ACHN (cell line): ENCODE data around the gene RASSF9.

ENCODE experiments used
- DNase-seq: peaks from one replicate; pipeline ENCODE4 v3.0.0-alpha.2; 2015
- in situ Hi-C: cut with HindIII; loops from 2 replicates; pipeline ENCODE4 v1.10.0; 2017; ENCODE audit warnings: low sequenced_read_pairs, low pct_ligation_motif_present, low pct_unique_long_range_greater_than_20kb

RASSF9 gene

DNA sequence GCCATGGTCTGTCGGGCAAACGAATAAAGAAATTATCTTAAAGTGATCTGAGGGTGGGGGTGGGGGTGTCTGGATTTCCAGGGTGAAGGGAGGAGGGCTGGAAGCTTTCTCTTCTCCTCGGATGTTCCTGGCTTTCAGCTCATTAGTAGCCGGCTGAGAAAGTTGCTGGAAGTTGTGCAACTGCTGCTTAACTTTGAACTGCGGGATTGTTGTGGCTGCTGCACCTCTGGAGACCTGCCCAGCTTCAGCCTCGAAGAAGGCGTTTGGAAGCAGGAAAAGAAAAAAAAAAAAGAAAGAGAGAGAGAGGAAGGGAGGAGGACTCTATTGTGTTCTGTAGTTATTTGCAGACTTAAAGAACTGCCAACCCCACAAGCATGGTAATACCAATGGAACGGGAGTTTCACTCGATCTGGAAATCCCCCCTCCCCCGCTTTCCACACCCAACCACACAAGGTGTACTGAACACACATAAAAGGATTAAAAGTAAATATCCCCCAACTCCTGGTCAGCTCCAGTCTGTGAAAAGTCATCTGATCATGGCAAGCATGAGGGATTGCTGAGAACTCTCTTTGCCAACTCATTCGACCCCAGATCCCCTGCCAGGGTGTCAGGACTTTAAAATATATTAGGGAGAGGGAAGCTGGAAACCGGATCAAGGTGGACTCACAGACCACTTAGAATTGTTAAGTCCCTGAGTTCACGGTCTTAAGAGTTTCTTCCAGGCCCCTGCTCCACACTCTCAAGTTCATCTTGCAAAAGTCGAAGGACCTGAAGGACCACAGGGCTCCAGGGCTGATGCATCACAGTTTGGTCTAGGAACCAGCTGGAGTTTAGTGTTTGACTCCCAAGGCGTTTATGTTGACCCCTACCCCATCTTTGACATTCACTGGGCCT, at the start of gene RASSF9:
Gene RASSF9 (minus strand): TSS at position 213 of the 894 bp plus-strand sequence. CDS start 208 bp downstream, at position 5.
- DNase-seq: peak; percentile 51

DNA sequence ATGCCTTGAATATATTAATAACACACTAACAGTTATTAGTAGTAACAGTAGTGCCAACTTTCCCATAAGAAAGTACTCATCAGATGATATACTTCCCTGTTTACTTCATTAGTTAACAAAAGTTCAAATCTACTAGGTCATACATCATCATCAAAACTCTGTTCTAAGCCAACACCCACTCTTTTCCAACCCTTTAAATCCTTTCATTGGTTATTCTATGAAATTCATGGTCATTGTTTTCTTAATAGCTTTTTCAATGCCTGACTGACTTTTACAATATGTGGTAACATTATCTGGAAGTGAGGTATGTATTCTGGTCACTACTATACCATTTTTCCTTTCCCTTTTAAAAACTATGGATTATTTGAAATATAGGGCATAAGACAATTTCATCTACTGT, 47.6 kb upstream of the RASSF9 start:
- DNase-seq: no peak
- in situ Hi-C loops: no loop called here

More for the DNA sequence above, at the start of gene RASSF9:
- in situ Hi-C loops: no loop called here

DNA sequence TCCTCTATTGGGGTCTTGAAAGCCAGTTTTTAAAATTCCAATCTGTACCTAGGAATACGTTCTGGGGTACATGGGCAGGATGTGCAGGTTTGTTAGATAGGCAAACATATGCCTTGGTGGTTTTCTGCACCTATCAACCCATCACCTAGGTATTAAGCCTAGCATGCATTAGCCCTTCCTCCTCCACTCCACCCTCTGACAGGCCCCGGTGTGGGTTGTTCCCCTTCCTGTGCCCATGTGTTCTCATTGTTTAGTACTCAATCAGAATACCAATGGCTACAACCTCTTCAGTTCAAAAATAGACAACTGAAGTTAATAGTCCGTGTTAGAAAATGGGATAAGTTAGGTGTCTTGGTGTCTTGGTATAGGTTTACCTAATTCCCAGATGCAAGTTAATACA, 41.2 kb upstream of the RASSF9 start:
- no peak for DNase-seq
- in situ Hi-C loops: no loop called here

DNA sequence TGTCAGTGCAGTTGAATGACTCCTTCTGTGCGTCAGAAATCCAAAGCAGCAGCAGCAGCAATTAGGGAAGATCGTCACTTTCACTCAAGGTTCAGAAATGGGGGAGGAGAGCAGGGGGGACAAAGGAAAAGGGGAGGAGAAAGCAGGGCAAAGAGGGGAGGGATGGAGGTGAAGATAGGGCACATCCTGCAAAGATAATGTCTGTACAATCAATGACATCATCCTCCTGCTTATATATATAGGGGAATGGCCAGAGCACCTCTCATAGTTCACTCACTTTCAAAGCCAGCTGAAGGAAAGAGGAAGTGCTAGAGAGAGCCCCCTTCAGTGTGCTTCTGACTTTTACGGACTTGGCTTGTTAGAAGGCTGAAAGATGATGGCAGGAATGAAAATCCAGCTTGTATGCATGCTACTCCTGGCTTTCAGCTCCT, 37.8 kb upstream of the RASSF9 start, which contains the start of gene NTS:
Gene NTS (plus strand): TSS at position 265 of the 431 bp plus-strand sequence. CDS start 109 bp downstream, at position 374.
- DNase-seq: peak; percentile 54
- in situ Hi-C loops: loop anchor here (25.0 kb wide), 1 partner anchor 387 kb away; no protein-coding TSS in a partner anchor

DNA sequence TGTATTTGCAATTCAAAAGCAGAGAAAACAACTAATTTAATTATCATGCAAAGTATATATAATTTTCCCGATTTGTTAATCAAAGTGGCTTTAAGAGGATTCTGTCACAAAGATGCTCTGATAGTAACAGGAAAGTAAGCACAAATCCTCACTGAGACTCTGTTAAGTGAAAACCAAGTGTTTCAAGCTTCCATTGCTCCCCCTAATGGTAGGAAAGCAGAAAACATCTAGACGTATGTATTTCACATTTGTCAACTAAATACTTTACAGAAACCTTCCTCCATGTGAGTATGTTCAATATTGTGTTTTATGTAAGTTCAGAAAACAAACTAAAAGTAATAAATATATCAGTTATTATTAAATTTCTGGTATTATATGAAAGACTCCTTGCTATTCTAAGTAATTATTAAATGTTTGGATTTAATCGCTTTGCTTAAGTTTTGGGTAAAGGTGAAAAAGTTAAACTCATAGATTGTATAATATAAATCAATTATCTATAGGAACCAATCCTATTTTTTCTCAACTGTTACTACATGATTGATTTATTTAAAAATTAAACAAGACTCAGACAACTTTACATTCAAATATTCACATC, 36.4 kb upstream of the RASSF9 start:
- in situ Hi-C loops: loop anchor here (25.0 kb wide), 1 partner anchor 385 kb away; no protein-coding TSS in a partner anchor
- DNase-seq: peak; percentile 83

DNA sequence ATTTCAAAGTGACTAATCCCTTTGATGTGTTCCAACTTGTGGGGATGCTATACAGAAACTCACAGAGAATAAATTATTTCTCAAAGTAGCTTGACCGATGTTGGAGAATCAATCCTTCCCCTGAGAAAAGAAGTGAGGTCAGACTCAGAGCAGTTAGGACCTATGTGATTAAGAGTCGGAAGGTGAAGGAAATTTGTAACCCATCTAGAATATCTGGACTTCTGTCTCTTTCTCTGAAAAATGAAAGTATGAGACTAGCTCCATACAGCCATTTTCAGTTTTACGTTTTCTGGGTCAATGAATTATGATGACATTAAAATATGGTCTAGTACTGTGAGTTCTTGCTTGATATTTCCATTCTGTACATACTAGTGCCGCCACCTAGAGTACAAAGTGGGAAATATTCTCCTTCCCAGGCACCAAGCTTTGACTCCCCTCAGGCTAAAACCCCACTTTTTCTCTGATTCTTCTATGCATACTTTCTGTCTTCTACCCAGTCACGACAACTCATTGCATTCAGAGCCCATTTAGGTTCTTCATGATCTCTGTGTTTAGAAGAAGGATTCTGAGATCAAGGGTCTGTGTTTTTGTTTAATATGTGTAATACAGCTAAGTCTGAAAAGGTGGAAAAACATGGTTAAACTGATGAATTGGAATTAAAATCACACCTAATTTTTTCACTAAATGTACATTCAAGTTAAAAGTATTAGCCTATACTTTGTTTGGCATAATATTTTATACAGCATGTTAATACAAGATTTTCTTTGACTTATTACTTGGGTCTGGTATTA, 31.0 kb upstream of the RASSF9 start:
- DNase-seq: peak; percentile 71
- in situ Hi-C loops: loop anchor here (25.0 kb wide), 1 partner anchor 380 kb away; no protein-coding TSS in a partner anchor

DNA sequence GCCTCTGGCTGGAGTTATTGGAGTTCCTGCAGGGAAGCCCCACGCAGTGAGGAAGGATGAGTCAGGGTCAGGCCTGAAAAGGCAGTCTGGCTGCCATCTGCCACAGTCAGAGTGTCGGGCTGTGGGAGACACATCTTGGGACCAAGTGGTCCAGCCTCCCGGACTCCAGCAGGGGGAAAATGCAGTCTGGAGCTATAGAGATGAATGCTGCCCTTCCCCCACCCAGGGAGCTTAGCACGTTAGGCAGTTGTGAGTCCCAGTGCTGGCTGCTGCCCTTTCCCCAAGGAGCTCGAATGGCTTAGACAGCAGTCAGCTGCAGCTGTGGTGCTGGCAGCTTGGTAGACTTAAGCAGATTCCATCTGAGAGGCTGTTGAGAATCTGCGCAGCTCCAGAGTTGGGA, 29.7 kb upstream of the RASSF9 start:
- DNase-seq: no peak

DNA sequence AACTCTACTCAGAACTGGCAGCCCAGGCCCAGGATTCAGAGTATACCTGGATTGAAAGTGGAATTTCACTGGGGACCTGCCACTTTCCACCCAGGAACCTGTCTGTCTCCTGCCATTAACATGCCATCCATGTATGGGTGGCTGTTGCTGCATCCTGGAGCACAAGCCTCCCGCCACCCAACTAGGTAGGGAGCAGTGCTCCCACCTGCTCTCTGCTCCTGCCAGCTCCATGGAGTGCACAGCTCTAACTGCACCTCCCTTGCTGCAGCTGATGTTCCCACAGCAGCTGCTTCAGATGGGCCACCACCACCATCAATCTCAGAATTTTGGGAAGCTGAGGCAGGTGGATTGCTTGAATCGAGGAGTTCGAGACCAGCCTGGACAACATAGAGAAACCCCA, 20.8 kb upstream of the RASSF9 start:
- in situ Hi-C loops: loop anchor here (25.0 kb wide), 1 partner anchor 370 kb away; no protein-coding TSS in a partner anchor
- no peak for DNase-seq

More for the DNA sequence above, 29.7 kb upstream of the RASSF9 start:
- in situ Hi-C loops: loop anchor here (25.0 kb wide), 1 partner anchor 379 kb away; no protein-coding TSS in a partner anchor

DNA sequence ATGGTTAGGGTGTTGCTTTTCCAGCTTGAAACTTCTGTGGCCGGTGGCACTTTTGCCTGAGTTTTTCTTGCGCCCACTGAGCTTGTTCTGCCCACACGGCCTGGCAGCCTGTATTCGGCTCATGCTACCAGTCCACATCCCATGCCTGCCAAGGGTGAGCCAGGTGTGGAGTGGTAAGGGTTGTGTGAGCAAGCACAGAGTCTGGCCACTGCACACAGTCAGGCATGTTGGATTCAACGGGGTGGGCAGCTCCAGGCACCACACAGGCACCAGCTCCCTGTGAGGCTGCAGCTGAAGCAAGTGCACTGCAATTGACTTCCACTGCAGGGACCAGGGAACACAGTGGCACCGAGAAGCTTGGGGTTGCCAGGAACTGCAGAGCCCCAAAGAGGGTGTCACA, 19.1 kb upstream of the RASSF9 start:
- in situ Hi-C loops: loop anchor here (25.0 kb wide), 1 partner anchor 368 kb away; no protein-coding TSS in a partner anchor

DNA sequence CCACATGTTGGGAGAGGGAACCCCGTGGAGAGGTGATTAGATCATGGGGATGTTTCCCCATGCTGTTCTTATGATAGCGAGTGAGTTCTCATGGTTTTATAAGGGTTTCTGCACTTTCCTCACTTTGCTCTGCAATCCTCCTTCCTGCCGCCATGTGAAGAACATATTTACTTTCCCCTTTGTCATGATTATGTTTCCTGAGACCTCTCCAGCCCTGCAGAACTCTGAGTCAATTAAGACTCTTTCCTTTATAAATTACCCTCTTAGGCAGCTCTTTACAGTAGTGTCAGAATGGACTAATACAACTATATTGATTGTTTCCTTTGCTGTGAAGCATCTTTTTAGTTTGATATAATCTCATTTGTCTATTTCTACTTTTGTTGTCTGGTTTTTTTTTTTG, 13.1 kb upstream of the RASSF9 start:
- no peak for DNase-seq
- in situ Hi-C loops: no loop called here

More for the DNA sequence above, 19.1 kb upstream of the RASSF9 start:
- DNase-seq: no peak

DNA sequence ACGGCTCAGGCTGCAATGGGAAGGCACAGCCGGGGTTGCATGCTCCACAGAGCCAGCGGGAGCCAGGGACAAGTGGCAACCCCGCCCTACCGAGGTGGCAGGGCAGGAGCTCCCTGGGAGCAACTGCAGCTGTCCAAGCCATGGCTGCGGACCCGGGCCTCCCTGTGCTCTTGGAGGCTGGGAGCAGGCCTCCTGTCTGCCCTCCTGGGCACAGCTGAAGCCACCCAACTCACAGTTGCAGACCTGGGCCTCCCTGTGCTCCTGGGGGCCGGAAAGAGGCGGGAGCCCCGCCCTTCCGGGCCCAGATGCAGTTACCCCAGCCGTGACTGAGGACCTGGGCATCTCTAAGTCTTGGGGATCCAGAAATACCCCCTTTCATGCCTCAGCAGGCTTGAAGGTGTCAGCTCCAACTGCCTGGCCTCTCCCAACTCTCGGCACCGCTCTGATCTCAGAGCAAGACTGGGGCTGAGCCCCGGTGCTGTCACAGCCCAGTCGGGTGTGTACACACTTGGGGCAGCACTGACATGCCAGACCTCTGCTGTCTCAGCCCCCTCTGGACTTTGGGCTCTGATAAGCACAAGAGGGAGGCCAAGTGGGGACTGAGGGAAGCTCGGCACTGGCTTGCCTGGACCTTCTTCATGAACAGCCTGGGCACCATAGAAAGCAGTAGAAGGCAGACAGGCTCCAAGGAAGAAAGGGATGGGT, 7.5 kb upstream of the RASSF9 start:
- in situ Hi-C loops: no loop called here
- no peak for DNase-seq

DNA sequence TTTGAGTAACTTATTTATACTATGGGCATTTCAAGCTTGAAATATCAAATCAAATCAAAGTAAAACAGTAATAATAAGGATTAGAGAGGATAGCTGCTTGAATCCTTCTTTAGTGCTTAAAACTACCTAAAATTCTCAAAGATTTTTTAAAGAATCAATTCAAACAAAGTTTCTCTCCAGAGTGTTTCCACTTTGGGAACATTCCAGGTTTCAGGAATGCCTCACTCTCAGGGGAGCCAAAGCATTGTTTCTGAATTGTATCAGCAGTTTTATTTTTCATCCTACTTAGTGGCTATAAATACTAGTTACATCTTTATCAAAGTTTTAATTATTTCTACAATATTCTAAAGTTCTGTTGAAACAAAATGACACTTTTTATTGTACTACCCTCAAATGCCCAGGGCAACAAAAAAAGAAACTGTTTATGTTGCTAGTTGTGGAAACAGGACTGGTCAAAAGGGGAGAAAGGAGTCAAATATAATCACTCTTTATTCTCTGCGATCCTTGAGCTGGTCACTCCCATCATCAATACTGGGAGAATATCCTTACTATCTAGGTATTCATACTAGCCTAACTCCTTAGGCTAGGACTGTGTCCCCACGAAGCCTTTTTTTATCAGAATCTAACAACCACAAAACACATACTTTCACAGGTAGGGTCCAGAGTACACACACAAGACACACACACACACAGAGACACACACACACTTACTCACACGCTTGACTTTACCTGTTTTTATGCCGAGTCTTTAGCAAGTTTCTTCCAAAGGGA, 598 bp downstream of the RASSF9 start:
- DNase-seq: peak; percentile 50
- in situ Hi-C loops: no loop called here

DNA sequence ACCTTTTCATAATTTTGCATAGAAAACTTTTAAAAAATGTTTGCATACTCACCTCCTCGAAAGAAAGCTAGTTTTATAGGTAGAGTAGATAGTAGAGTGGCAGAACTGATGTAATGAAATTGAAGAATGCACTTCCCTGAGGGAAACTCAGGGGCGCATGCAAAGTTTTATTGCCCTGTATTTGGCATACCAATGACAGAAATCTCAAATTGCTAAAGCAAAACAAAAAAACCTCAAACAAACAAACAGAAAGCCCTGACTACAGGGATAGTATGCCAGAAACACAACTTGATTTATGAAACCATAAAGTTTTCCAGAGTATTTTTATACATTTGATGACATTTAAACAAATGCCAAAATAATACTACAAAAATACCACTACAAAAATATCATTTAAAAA, 1.8 kb downstream of the RASSF9 start:
- in situ Hi-C loops: no loop called here
- DNase-seq: no peak

DNA sequence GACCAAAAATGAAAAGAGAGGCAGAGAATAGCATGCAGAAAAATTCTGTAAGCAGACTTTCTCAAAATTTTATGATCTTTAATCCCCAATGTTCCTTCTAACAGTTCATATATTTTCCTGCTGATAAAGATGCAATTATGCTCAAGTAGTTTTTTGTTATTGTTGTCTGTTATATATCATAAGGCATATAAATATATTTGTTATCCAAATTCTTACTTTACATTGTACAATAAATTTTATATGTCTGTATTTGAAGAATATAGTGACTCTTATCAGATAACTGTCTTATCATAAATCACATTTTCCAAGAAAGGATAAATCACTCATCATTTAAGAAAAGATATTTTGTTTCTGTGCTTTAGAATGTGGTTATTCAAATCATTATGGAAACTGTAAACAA, 2.6 kb downstream of the RASSF9 start:
- in situ Hi-C loops: no loop called here

DNA sequence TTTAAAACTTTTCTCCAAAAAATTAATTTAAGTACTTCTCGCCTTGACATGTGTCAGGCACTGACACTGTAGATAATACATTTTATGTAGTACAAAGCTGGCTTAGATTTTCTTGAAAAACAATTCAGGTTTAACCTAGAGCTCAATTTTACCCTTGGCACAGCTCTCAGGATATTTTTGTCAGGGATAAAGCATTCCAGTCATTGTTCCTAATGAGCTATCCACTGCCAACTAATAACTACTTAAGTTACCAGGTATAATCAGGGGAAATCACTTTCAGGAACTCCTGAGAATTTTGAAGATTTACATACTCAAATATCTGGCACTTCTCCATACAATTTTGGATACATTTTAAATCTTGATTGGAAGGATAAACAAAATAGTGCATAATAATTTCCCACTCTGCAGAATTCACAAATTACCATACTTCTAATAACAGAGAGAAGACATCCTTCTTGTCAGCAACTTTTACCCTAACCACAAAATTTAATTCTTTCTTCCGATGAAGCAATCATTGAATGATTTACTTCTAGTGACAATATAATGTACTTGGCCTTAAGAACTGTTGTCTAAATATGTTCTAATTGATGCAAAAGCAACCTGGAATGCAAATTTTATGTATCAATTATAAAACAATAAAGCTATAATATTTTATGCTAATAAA, 4.8 kb downstream of the RASSF9 start:
- no peak for DNase-seq
- in situ Hi-C loops: no loop called here

More for the DNA sequence above, 2.6 kb downstream of the RASSF9 start:
- DNase-seq: no peak

DNA sequence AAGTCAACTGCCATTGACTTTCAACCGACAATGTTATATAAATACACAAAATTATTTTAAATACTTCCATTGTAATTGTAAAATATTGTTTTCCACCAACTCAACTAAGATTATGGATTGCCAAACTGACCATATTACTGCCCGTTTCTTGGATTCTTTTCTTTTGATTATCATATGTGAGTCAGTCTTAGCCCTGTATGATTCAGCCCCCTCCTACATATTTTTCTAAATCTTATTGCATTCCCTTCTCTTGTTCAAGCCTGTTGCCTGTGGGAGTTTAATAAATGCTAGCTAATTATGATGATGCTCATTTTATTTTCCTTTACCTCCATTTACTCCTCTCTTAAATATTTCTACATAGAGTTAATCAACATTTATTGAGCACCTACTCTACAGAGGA, 6.8 kb downstream of the RASSF9 start:
- DNase-seq: no peak
- in situ Hi-C loops: no loop called here

DNA sequence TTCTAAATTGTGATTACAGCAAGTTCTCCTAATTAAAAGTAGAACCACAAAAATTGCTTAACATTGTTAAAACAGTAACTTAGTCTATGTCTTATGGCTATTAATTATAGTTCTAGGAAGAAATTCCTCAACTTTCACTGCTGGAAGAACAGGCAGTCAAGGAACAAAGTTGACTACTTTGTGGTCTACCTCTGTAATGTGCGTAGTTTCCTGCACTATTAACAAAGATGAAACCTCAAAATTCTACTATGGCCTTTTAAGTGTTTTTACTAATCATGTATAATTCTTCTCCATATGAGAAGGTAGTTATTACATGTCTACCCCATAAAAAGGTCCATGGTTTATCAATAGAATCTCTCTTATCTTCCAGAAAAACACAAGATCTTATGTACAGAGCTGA, 7.6 kb downstream of the RASSF9 start:
- no peak for DNase-seq
- in situ Hi-C loops: no loop called here
